Uterus (tissue), 2 donors: Measurements from ENCODE around the gene FUS.

Experiments used
- CTCF ChIP-seq, 4 experiments: fragments of 200-600 bp in 2 of 4; fragments of 450-650 bp in 2 of 4; sonication (generic) in 2 of 4; IDR thresholded peaks; one replicate each; pipeline ENCODE4 v1.5.1; 2016 to 2019; ENCODE audit warnings: antibody characterized with exemption in 4 of 4, mild to moderate bottlenecking in 2 of 4, moderate library complexity in 1 of 4
- POLR2A ChIP-seq, 2 donors: fragments of 450-650 bp; IDR thresholded peaks; one replicate each; pipeline ENCODE4 v1.6.1; 2016; ENCODE audit warnings: antibody characterized with exemption in 2 of 2, mild to moderate bottlenecking in 1 of 2, moderate library complexity in 1 of 2

- no peak for TF ChIP-seq CTCF (IDR thresholded peaks at IDR 0.05)
- TF ChIP-seq POLR2A (IDR thresholded peaks at IDR 0.05), result no peak
These were observed 26.8 kb downstream of the FUS start for GRCh38 chr16:31206776-31207175.
